HUES6 (cell line): ENCODE results near the gene MACF1.
A peak's percentile ranks its signal among the peaks of the same experiment; 100 is the strongest.

Experiments
- H3K27ac ChIP-seq: 2 replicates; pipeline ENCODE4 v1.7.0; 2013; ENCODE audit warnings: low read depth, mild to moderate bottlenecking, low read length, inconsistent platforms
- H3K27me3 ChIP-seq: 2 replicates; pipeline ENCODE4 v1.6.1; 2013; ENCODE audit warnings: low read length; ENCODE audit not compliant: control insufficient read depth, insufficient read depth
- H3K36me3 ChIP-seq: 2 replicates; pipeline ENCODE4 v1.6.1; 2013; ENCODE audit warnings: low read length; ENCODE audit not compliant: control insufficient read depth, insufficient read depth
- H3K4me1 ChIP-seq: 2 replicates; pipeline ENCODE4 v1.6.1; 2013; ENCODE audit warnings: low read length; ENCODE audit not compliant: control insufficient read depth, insufficient read depth
- H3K4me3 ChIP-seq: 2 replicates; pipeline ENCODE4 v1.5.1; 2013; ENCODE audit warnings: low read depth, low read length
- H3K9ac ChIP-seq: one replicate; pipeline ENCODE4 v1.6.1; 2013; ENCODE audit warnings: mild to moderate bottlenecking, low read length
- H3K9me3 ChIP-seq: 2 replicates; pipeline ENCODE4 v1.6.1; 2013; ENCODE audit warnings: low read depth, low read length; ENCODE audit not compliant: control insufficient read depth, insufficient read depth

Gene MACF1

DNA sequence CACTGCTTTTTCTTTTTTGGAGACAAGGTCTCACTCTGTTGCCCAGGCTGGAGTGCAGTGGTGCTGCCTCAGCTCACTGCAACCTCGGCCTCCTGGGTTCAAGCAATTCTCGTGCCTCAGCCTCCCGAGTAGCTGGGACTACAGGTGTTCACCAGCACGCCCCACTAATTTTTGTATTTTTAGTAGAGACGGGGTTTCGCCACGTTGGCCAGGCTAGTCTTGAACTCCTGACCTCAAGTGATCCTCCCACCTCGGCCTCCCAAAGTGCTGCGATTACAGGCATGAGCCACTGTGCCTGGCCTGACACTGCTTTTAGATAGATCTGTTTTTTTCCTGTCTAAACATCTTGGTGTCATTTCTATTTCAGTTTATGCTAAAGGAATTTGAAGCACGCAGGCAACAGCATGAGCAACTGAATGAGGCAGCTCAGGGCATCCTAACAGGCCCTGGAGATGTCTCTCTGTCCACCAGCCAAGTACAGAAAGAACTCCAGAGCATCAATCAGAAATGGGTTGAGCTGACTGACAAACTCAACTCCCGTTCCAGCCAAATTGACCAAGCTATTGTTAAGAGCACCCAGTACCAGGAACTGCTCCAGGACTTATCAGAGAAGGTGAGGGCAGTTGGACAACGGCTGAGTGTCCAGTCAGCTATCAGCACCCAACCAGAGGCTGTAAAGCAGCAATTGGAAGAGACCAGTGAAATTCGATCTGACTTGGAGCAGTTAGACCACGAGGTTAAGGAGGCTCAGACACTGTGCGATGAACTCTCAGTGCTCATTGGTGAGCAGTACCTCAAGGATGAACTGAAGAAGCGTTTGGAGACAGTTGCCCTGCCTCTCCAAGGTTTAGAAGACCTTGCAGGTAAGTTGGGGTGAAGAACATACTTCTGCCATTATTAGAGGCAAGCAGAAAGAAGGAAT is 180.8 kb downstream of the MACF1 start:
- Histone ChIP-seq H3K4me1 (peaks cover 1% of the 10 kb centered on the region; the same call in 1 of the 2 replicates), H3K27me3 (no peaks in the 10 kb centered on the region), H3K9me3 (no peaks in the 10 kb centered on the region), H3K36me3 (peaks cover 82% of the 10 kb centered on the region), H3K27ac (no peak overlapping the region), H3K9ac (no peak overlapping the region), H3K4me3 (no peak overlapping the region)

- peak overlapping the region; percentile 54; the same call in 1 of the 2 replicates for H3K27ac ChIP-seq
- H3K9ac ChIP-seq = no peak overlapping the region
- H3K36me3 ChIP-seq = peaks cover 75% of the 10 kb centered on the region
- no peaks in the 10 kb centered on the region for H3K27me3 ChIP-seq
- H3K9me3 ChIP-seq = no peaks in the 10 kb centered on the region
- peaks cover 12% of the 10 kb centered on the region for H3K4me1 ChIP-seq
- H3K4me3 ChIP-seq = no peak overlapping the region
Observed at GRCh38 chr1:39386997-39387396, 182.5 kb downstream of the MACF1 start.

DNA sequence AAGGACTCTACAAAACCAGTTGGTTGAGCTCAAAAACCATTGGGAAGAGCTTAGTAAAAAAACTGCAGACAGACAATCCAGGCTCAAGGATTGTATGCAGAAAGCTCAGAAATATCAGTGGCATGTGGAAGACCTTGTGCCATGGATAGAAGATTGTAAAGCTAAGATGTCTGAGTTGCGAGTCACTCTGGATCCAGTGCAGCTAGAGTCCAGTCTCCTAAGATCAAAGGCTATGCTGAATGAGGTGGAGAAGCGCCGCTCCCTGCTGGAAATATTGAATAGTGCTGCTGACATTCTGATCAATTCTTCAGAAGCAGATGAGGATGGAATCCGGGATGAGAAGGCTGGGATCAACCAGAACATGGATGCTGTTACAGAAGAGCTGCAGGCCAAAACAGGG is 183.0 kb downstream of the MACF1 start:
- Histone ChIP-seq H3K9me3 (no peaks in the 10 kb centered on the region), H3K27ac (peak overlapping the region; percentile 54; the same call in 1 of the 2 replicates), H3K9ac (no peak overlapping the region), H3K4me1 (peaks cover 16% of the 10 kb centered on the region), H3K27me3 (no peaks in the 10 kb centered on the region), H3K4me3 (no peak overlapping the region), H3K36me3 (peaks cover 71% of the 10 kb centered on the region)

DNA sequence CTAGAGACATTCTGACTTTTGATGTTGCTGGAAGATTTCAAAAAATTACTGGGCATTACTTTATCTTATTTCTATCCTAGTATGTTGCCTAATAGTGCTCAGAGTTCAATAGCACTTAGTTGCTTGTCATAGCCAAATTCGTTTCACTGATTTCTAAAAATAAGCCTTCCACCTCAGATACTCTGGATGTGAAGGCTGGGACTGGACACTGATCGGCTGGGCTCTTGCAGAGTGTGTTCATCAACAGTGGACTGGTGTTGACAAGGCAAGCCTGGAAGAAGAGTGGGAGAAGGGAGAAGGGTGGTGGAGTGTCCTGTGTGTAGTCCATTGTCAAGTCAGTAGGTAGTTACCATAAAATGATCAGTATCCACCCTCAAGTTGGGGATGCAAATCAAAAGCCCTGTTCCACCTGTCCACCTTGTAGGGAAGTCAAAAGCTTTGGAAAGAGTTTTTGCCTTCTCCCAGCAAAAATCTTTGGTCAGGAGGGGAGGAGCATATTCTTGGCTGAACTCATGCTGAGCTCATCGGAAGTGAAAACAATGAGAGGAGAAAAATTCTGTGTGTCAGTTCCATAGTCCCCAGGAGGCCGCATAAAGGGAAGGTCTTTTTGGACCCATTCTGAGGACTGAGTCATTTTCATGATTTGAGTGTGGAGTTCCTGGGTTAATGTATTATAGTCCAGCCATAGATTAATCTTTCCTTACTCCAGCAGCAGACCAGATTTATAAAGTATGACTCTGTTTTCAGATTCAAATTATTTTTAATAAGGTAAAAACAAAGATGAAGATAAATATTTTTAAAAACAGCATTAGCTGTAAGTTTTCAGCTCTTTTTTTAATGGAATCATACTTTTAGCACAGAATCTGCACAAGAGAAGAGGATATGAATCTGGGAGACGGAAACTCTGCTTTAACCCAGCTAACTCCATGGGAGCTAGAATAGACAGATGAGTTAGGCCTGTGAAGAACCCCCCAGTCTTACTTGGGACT is 187.5 kb downstream of the MACF1 start:
- peak overlapping the region; percentile 10; the same call in 1 of the 2 replicates for H3K4me3 ChIP-seq
- 0 out of 2 replicates have a peak overlapping the region, but pooled peaks have one; percentile 2 for H3K27ac ChIP-seq
- no peak overlapping the region for H3K9ac ChIP-seq
- peaks cover 32% of the 10 kb centered on the region for H3K36me3 ChIP-seq
- no peaks in the 10 kb centered on the region for H3K9me3 ChIP-seq
- H3K4me1 ChIP-seq = peaks cover 53% of the 10 kb centered on the region
- H3K27me3 ChIP-seq = no peaks in the 10 kb centered on the region

DNA sequence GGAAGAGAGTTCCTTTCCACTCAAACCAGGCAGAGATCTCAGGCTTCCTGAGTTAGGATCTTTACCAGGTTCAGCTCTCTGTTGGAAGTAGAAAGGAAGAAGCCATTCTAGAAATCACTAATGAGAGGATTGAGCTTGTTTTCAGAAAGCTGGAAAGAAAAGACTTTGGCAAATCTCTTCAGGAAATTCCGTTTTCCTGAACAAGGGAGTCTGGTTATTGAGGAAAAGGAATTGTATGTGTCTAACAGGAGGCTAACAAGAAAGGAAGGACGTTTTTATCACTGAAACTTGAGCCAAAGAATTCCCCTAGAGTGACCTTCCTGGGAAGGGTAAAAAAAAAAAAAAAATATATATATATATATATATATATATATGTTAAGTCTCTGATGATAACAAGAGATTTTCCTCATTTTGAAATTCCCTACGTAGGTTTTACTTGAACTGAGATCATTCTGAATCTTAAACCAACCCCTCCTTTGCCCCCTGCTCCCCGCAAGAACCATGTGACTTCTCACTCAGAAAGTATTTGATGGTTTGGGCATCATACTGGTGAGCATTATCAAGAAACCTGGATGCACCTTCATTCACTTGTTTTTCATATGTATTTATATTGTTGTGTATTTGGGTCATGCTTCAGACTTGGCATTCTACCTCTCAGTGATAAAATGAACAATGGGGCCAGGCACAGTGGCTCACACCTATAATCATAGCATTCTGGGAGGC is 188.5 kb downstream of the MACF1 start:
- H3K9ac ChIP-seq = no peak overlapping the region
- no peaks in the 10 kb centered on the region for H3K27me3 ChIP-seq
- no peaks in the 10 kb centered on the region for H3K9me3 ChIP-seq
- H3K4me1 ChIP-seq = peaks cover 61% of the 10 kb centered on the region
- peaks cover 22% of the 10 kb centered on the region for H3K36me3 ChIP-seq
- no peak overlapping the region for H3K4me3 ChIP-seq
- 0 out of 2 replicates have a peak overlapping the region, but pooled peaks have one; percentile 2 for H3K27ac ChIP-seq

DNA sequence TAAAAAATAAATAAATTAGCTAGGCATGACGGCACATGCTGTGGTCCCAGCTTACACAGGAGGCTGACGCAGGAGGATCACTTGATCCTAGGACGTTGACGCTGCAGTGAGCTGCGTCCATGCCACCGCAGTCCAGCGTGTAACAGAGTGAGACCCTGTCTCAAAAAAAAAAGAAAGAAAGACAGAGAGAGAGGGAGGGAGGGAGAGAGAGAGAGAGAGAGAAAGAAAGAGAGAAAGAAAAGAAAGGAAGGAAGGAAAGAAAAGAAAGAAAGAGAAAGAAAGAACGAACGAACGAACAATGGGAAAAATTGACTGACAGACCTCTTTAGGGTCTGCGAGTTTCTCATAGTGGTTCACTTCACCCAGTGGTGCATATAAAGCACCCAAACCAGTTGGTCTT is 189.2 kb downstream of the MACF1 start:
- H3K4me1 ChIP-seq = peaks cover 67% of the 10 kb centered on the region
- peaks cover 16% of the 10 kb centered on the region for H3K36me3 ChIP-seq
- no peaks in the 10 kb centered on the region for H3K9me3 ChIP-seq
- no peak overlapping the region for H3K9ac ChIP-seq
- no peak overlapping the region for H3K27ac ChIP-seq
- no peaks in the 10 kb centered on the region for H3K27me3 ChIP-seq
- no peak overlapping the region for H3K4me3 ChIP-seq

DNA sequence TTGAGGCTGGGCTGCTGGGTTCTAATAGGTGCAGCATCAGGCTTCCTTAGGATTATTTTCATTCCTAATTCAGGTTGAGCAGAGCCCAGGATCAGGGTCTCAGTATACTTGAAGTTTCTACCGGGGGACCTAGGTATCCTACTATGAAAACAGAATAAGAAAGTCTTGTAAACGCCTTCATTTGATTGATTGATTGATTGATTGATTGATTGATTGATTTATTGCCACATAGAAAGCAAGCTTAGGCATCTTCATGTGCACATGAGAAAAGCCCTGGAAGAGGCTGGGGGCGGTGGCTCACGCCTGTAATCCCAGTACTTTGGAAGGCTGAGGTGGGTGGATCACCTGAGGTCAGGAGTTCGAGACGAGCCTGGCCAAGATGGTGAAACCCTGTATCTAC is 189.6 kb downstream of the MACF1 start:
- H3K4me3 ChIP-seq = no peak overlapping the region
- no peaks in the 10 kb centered on the region for H3K9me3 ChIP-seq
- peaks cover 71% of the 10 kb centered on the region for H3K4me1 ChIP-seq
- H3K27ac ChIP-seq = no peak overlapping the region
- no peak overlapping the region for H3K9ac ChIP-seq
- H3K27me3 ChIP-seq = no peaks in the 10 kb centered on the region
- H3K36me3 ChIP-seq = peaks cover 16% of the 10 kb centered on the region

GRCh38 chr1:39394598-39394997 is 190.1 kb downstream of the MACF1 start:
- Histone ChIP-seq H3K36me3 (peaks cover 16% of the 10 kb centered on the region), H3K9ac (no peak overlapping the region), H3K27me3 (no peaks in the 10 kb centered on the region), H3K27ac (peak overlapping the region; percentile 56; the same call in 1 of the 2 replicates), H3K9me3 (no peaks in the 10 kb centered on the region), H3K4me3 (no peak overlapping the region), H3K4me1 (peaks cover 73% of the 10 kb centered on the region)

- H3K4me3 ChIP-seq = 0 out of 2 replicates have a peak overlapping the region, but pooled peaks have one; percentile 8
- H3K27ac ChIP-seq = peak overlapping the region; percentile 56; the same call in 1 of the 2 replicates
Observed at GRCh38 chr1:39395357-39395831, 190.9 kb downstream of the MACF1 start.

DNA sequence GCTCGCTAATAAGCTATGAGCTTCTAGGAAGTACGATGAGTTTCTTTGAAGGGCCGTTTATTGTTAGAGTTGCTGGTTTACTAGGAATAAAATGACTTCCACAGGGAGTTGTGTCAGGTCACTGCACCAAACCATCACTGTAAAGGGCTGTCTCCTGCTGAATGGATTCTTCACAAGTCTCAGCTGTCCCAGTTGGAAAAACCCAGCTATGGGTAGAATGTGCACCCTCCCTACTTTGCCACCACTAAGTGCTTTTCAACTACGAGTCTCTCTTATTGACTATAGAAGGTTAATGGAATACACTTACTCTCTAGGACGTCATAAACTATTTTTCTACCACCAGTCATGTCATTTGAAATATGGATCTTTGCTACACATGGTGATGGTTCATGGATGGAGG is 192.2 kb downstream of the MACF1 start:
- Histone ChIP-seq H3K36me3 (0 out of 2 replicates have a peak, but pooled peaks cover 3% of the 10 kb centered on the region), H3K27ac (no peak overlapping the region), H3K9me3 (no peaks in the 10 kb centered on the region), H3K9ac (no peak overlapping the region), H3K4me3 (no peak overlapping the region), H3K27me3 (no peaks in the 10 kb centered on the region), H3K4me1 (peaks cover 66% of the 10 kb centered on the region)

More at GRCh38 chr1:39395357-39395831, 190.9 kb downstream of the MACF1 start:
- Histone ChIP-seq H3K36me3 (peaks cover 8% of the 10 kb centered on the region; the same call in 1 of the 2 replicates), H3K27me3 (no peaks in the 10 kb centered on the region), H3K9ac (peak overlapping the region; percentile 28), H3K4me1 (peaks cover 73% of the 10 kb centered on the region), H3K9me3 (no peaks in the 10 kb centered on the region)
